HG03175 (cell line): ENCODE data around the gene SYTL3.

Source experiments
- ATAC-seq: cut with Tn5 transposase; IDR thresholded peaks from one replicate; pipeline ENCODE4 v1.9.1; 2021; ENCODE audit warnings: mild to moderate bottlenecking, moderate library complexity; ENCODE audit not compliant: unreplicated experiment

SYTL3 gene

GRCh38 chr6:158810155-158811095, 160.6 kb downstream of the SYTL3 start:
- ATAC-seq = no peak

- no peak for ATAC-seq
Measured at GRCh38 chr6:158812611-158813010, 162.8 kb downstream of the SYTL3 start.

GRCh38 chr6:158813032-158813431, 163.2 kb downstream of the SYTL3 start:
- ATAC-seq = no peak
